ENCODE results near the gene GDI1. TPM values are rescaled to one million over a fixed set of nuclear protein-coding genes. Genes with fewer than 3 reads are reported as not detected.

Gene GDI1
- total and polyA plus RNA-seq, 9 donors, result 72.8 to 188 (median 116) TPM

- intact Hi-C loops (cut with DNase I), result loop anchor here in 1 of 4 donors (5.0 kb wide), 1 partner anchor 130 kb away; no protein-coding TSS in a partner anchor
- no peak for TF ChIP-seq POLR2A (IDR thresholded peaks at IDR 0.05)
- TF ChIP-seq CTCF (IDR thresholded peaks at IDR 0.05), result no peak
- TF ChIP-seq EP300 (IDR thresholded peaks at IDR 0.05), result no peak
- no peak overlapping the region for H3K4me3 ChIP-seq
- H3K4me1 ChIP-seq (ENCODE audit: insufficient read depth), result no peaks in the 10 kb centered on the region
- WGBS, 3 donors, result 73 to 78% (median 76%) methylated on average over 19 of the region's 19 CpGs
- DNase-seq, result no peak
- H3K36me3 ChIP-seq, result no peaks in the 10 kb centered on the region
- H3K27me3 ChIP-seq, result no peaks in the 10 kb centered on the region
- H3K27ac ChIP-seq, result no peak overlapping the region
- H3K9me3 ChIP-seq, result no peaks in the 10 kb centered on the region
These were observed 34.3 kb upstream of the GDI1 start for GRCh38 chrX:154402622-154403127.

- H3K27me3 ChIP-seq, result no peaks in the 10 kb centered on the region
- H3K27ac ChIP-seq, result no peak overlapping the region
- intact Hi-C loops (cut with DNase I), result loop anchor here in 1 of 4 donors (5.0 kb wide), 1 partner anchor 129 kb away; no protein-coding TSS in a partner anchor
- no peaks in the 10 kb centered on the region for H3K4me1 ChIP-seq (ENCODE audit: insufficient read depth)
- no peak for TF ChIP-seq EP300 (IDR thresholded peaks at IDR 0.05)
- no peaks in the 10 kb centered on the region for H3K9me3 ChIP-seq
- 73 to 84% (median 75%) methylated on average over 10 of the region's 10 CpGs for WGBS, 3 donors
- no peak overlapping the region for H3K4me3 ChIP-seq
- DNase-seq, result no peak
- H3K36me3 ChIP-seq, result no peaks in the 10 kb centered on the region
These were observed 33.8 kb upstream of the GDI1 start for GRCh38 chrX:154403192-154403591.

GRCh38 chrX:154403858-154404257, 33.1 kb upstream of the GDI1 start:
- no peak for DNase-seq
- H3K27ac ChIP-seq, result no peak overlapping the region
- 70 to 79% (median 71%) methylated on average over 4 of the region's 4 CpGs for WGBS, 3 donors
- H3K36me3 ChIP-seq, result no peaks in the 10 kb centered on the region
- intact Hi-C loops (cut with DNase I), result loop anchor here in 1 of 4 donors (5.0 kb wide), 1 partner anchor 128 kb away; no protein-coding TSS in a partner anchor
- no peaks in the 10 kb centered on the region for H3K9me3 ChIP-seq
- H3K4me3 ChIP-seq, result no peak overlapping the region
- no peaks in the 10 kb centered on the region for H3K27me3 ChIP-seq
- TF ChIP-seq POLR2A (IDR thresholded peaks at IDR 0.05) (no peak), CTCF (IDR thresholded peaks at IDR 0.05) (no peak), EP300 (IDR thresholded peaks at IDR 0.05) (no peak)
- H3K4me1 ChIP-seq (ENCODE audit: insufficient read depth), result no peaks in the 10 kb centered on the region

GRCh38 chrX:154404625-154405192, 32.2 kb upstream of the GDI1 start:
- no peaks in the 10 kb centered on the region for H3K4me1 ChIP-seq (ENCODE audit: insufficient read depth)
- intact Hi-C loops (cut with DNase I), result loop anchor here in 1 of 4 donors (5.0 kb wide), 1 partner anchor 128 kb away; no protein-coding TSS in a partner anchor
- no peak overlapping the region for H3K4me3 ChIP-seq
- TF ChIP-seq POLR2A (IDR thresholded peaks at IDR 0.05), result no peak
- no peak for TF ChIP-seq CTCF (IDR thresholded peaks at IDR 0.05)
- TF ChIP-seq EP300 (IDR thresholded peaks at IDR 0.05), result no peak
- 85 to 93% (median 89%) methylated on average over 16 of the region's 16 CpGs for WGBS, 3 donors
- no peak for DNase-seq
- no peak overlapping the region for H3K27ac ChIP-seq
- no peaks in the 10 kb centered on the region for H3K36me3 ChIP-seq
- no peaks in the 10 kb centered on the region for H3K27me3 ChIP-seq
- no peaks in the 10 kb centered on the region for H3K9me3 ChIP-seq

- no peak overlapping the region for H3K4me3 ChIP-seq
- H3K27me3 ChIP-seq, result no peaks in the 10 kb centered on the region
- no peak overlapping the region for H3K27ac ChIP-seq
- H3K9me3 ChIP-seq, result no peaks in the 10 kb centered on the region
- intact Hi-C loops (cut with DNase I), result no loop called here
- no peak for DNase-seq
- no peak for TF ChIP-seq CTCF (IDR thresholded peaks at IDR 0.05)
- TF ChIP-seq POLR2A (IDR thresholded peaks at IDR 0.05), result no peak
- no peak for TF ChIP-seq EP300 (IDR thresholded peaks at IDR 0.05)
- H3K4me1 ChIP-seq (ENCODE audit: insufficient read depth), result no peaks in the 10 kb centered on the region
- 71 to 74% (median 72%) methylated on average over 10 of the region's 10 CpGs for WGBS, 3 donors
- H3K36me3 ChIP-seq, result no peaks in the 10 kb centered on the region
These were observed 28.2 kb upstream of the GDI1 start for GRCh38 chrX:154408659-154409221.
